Activated T-helper 1 cell treated with anti-CD3 and anti-CD28 coated beads, Interleukin-12 subunit alpha, Interleukin-12 subunit beta, Interleukin-2, Interleukin-4 antibody, amounts not matched to agents 30 ng/mL and 10 ng/mL and 1 ng/mL, durations not matched to agents 14 hours and 24 hours and 36 hours (primary cell): Measurements from ENCODE around the gene ZNF296. TPM values are rescaled to one million over a fixed set of nuclear protein-coding genes. Genes with fewer than 3 reads are reported as not detected.
"Not testable (repeated sequence)": the region's sequence is repeated elsewhere in the genome, so short reads cannot be mapped to it uniquely, and the experiment has no call there.

Experiments used
- DNase-seq: peaks from one replicate; pipeline ENCODE4 v3.0.0; 2021; ENCODE audit warnings: low spot score
- H3K27ac Mint-ChIP-seq: one replicate; pipeline ENCODE4 v1.8.0; 2021; ENCODE audit warnings: mild to moderate bottlenecking, mixed read lengths
- H3K27me3 Mint-ChIP-seq: one replicate; pipeline ENCODE4 v1.8.0; 2022; ENCODE audit warnings: mild to moderate bottlenecking, moderate library complexity, mixed read lengths; ENCODE audit not compliant: insufficient read depth
- H3K36me3 Mint-ChIP-seq: one replicate; pipeline ENCODE4 v1.8.0; 2021; ENCODE audit warnings: low read depth, mixed read lengths
- H3K4me1 Mint-ChIP-seq: one replicate; pipeline ENCODE4 v1.8.0; 2021; ENCODE audit warnings: low read depth, mixed read lengths
- H3K4me3 Mint-ChIP-seq: one replicate; pipeline ENCODE4 v1.8.0; 2021; ENCODE audit warnings: mild to moderate bottlenecking, moderate library complexity, mixed read lengths
- H3K9me3 Mint-ChIP-seq: one replicate; pipeline ENCODE4 v1.8.0; 2021; ENCODE audit warnings: mixed read lengths
- intact Hi-C: fragments of 100-400 bp; cut with micrococcal nuclease; formaldehyde crosslinking; loops from one replicate; pipeline ENCODE4 v1.15.1; 2024
- total RNA-seq: library from RNA; stranded (reverse); gene quantifications from 2 replicates; pipeline ENCODE4 v1.2.3, GENCODE V29; 2022

ZNF296 gene
- total RNA-seq: 4.3 and 4.7 TPM in 2 replicates

- H3K36me3 Mint-ChIP-seq: peaks cover 3% of the 10 kb centered on the region
- H3K4me3 Mint-ChIP-seq: peak within 1 kb of the TSS; percentile 83
- no peaks in the 10 kb centered on the region for H3K27me3 Mint-ChIP-seq
- no peaks in the 10 kb centered on the region for H3K9me3 Mint-ChIP-seq
- intact Hi-C loops: loop anchor here (1.0 to 5.0 kb wide), 4 partner anchors 37 to 331 kb away; partner anchors contain the start of genes CLASRP, MARK4, POLR1G and PPP1R13L
- peak within 1 kb of the TSS; percentile 48 for H3K27ac Mint-ChIP-seq
- H3K4me1 Mint-ChIP-seq: peaks cover 29% of the 10 kb centered on the region
- peak; percentile 76 for DNase-seq
Observed at GRCh38 chr19:45076029-45076850, at the start of gene ZNF296. Gene ZNF296, minus strand, starts transcription at chr19:45076478. Its CDS starts 105 bp downstream, at chr19:45076373.

- Mint-ChIP-seq H3K27ac (no peak overlapping the region), H3K4me1 (peaks cover 15% of the 10 kb centered on the region), H3K9me3 (no peaks in the 10 kb centered on the region), H3K4me3 (no peak overlapping the region), H3K36me3 (no peaks in the 10 kb centered on the region), H3K27me3 (no peaks in the 10 kb centered on the region)
- intact Hi-C loops: no loop called here
- DNase-seq: no peak
Observed at GRCh38 chr19:45125360-45125759, 49.1 kb upstream of the ZNF296 start.

GRCh38 chr19:45124021-45124420 lies 47.7 kb upstream of the ZNF296 start:
- intact Hi-C loops: no loop called here

GRCh38 chr19:45123440-45123850 lies 47.2 kb upstream of the ZNF296 start:
- DNase-seq: no peak
- no peaks in the 10 kb centered on the region for H3K27me3 Mint-ChIP-seq
- H3K9me3 Mint-ChIP-seq: no peaks in the 10 kb centered on the region
- H3K4me3 Mint-ChIP-seq: no peak overlapping the region
- intact Hi-C loops: no loop called here
- H3K27ac Mint-ChIP-seq: no peak overlapping the region
- no peaks in the 10 kb centered on the region for H3K36me3 Mint-ChIP-seq
- peaks cover 21% of the 10 kb centered on the region for H3K4me1 Mint-ChIP-seq

More at GRCh38 chr19:45124021-45124420, 47.7 kb upstream of the ZNF296 start:
- no peak for DNase-seq
- no peaks in the 10 kb centered on the region for H3K36me3 Mint-ChIP-seq
- no peaks in the 10 kb centered on the region for H3K9me3 Mint-ChIP-seq
- H3K4me3 Mint-ChIP-seq: no peak overlapping the region
- H3K27ac Mint-ChIP-seq: no peak overlapping the region
- no peaks in the 10 kb centered on the region for H3K27me3 Mint-ChIP-seq
- peaks cover 15% of the 10 kb centered on the region for H3K4me1 Mint-ChIP-seq

- no peak overlapping the region for H3K27ac Mint-ChIP-seq
- peaks cover 27% of the 10 kb centered on the region for H3K4me1 Mint-ChIP-seq
- H3K9me3 Mint-ChIP-seq: no peaks in the 10 kb centered on the region
- H3K27me3 Mint-ChIP-seq: no peaks in the 10 kb centered on the region
- DNase-seq: no peak
- intact Hi-C loops: no loop called here
- H3K4me3 Mint-ChIP-seq: no peak overlapping the region
- no peaks in the 10 kb centered on the region for H3K36me3 Mint-ChIP-seq
Observed at GRCh38 chr19:45122832-45123231, 46.6 kb upstream of the ZNF296 start.

GRCh38 chr19:45121827-45122345 lies 45.6 kb upstream of the ZNF296 start:
- peaks cover 34% of the 10 kb centered on the region for H3K4me1 Mint-ChIP-seq
- H3K36me3 Mint-ChIP-seq: no peaks in the 10 kb centered on the region
- no peak for DNase-seq
- H3K4me3 Mint-ChIP-seq: no peak overlapping the region
- H3K9me3 Mint-ChIP-seq: no peaks in the 10 kb centered on the region
- H3K27ac Mint-ChIP-seq: no peak overlapping the region
- H3K27me3 Mint-ChIP-seq: no peaks in the 10 kb centered on the region
- intact Hi-C loops: no loop called here

GRCh38 chr19:45119582-45119981 lies 43.3 kb upstream of the ZNF296 start:
- H3K36me3 Mint-ChIP-seq: peaks cover 1% of the 10 kb centered on the region
- no peak overlapping the region for H3K27ac Mint-ChIP-seq
- H3K9me3 Mint-ChIP-seq: no peaks in the 10 kb centered on the region
- intact Hi-C loops: loop anchor here (5.0 kb wide), 1 partner anchor 102 kb away; no protein-coding TSS in a partner anchor
- H3K27me3 Mint-ChIP-seq: no peaks in the 10 kb centered on the region
- peaks cover 52% of the 10 kb centered on the region for H3K4me1 Mint-ChIP-seq
- H3K4me3 Mint-ChIP-seq: no peak overlapping the region
- DNase-seq: no peak

GRCh38 chr19:45118591-45119355 lies 42.5 kb upstream of the ZNF296 start:
- not testable (repeated sequence) for H3K9me3 Mint-ChIP-seq, H3K27ac Mint-ChIP-seq, H3K27me3 Mint-ChIP-seq, H3K36me3 Mint-ChIP-seq, DNase-seq
- H3K4me3 Mint-ChIP-seq: peak overlapping the region; percentile 3
- intact Hi-C loops: loop anchor here (5.0 kb wide), 1 partner anchor 101 kb away; no protein-coding TSS in a partner anchor
- peaks cover 52% of the 10 kb centered on the region for H3K4me1 Mint-ChIP-seq

GRCh38 chr19:45118106-45118505 lies 41.8 kb upstream of the ZNF296 start:
- intact Hi-C loops: loop anchor here (5.0 kb wide), 1 partner anchor 101 kb away; no protein-coding TSS in a partner anchor
- Mint-ChIP-seq H3K4me3 (no peak overlapping the region), H3K27me3 (no peaks in the 10 kb centered on the region), H3K4me1 (peaks cover 52% of the 10 kb centered on the region), H3K36me3 (peaks cover 1% of the 10 kb centered on the region), H3K27ac (peak overlapping the region; percentile 71), H3K9me3 (no peaks in the 10 kb centered on the region)
- DNase-seq: no peak

GRCh38 chr19:45117671-45118070 lies 41.4 kb upstream of the ZNF296 start:
- no peak overlapping the region for H3K4me3 Mint-ChIP-seq
- peaks cover 52% of the 10 kb centered on the region for H3K4me1 Mint-ChIP-seq
- intact Hi-C loops: loop anchor here (2.0 to 5.0 kb wide), 2 partner anchors 25 to 100 kb away; partner anchors contain the start of gene PPP1R37
- peaks cover 1% of the 10 kb centered on the region for H3K36me3 Mint-ChIP-seq
- H3K27ac Mint-ChIP-seq: peak overlapping the region; percentile 71
- H3K9me3 Mint-ChIP-seq: no peaks in the 10 kb centered on the region
- DNase-seq: no peak
- no peaks in the 10 kb centered on the region for H3K27me3 Mint-ChIP-seq

GRCh38 chr19:45117167-45117594 lies 40.9 kb upstream of the ZNF296 start:
- intact Hi-C loops: loop anchor here (2.0 to 5.0 kb wide), 2 partner anchors 24 to 100 kb away; partner anchors contain the start of gene PPP1R37
- peaks cover 48% of the 10 kb centered on the region for H3K4me1 Mint-ChIP-seq

GRCh38 chr19:45115809-45116615 lies 39.7 kb upstream of the ZNF296 start:
- H3K4me3 Mint-ChIP-seq: no peak overlapping the region
- no peaks in the 10 kb centered on the region for H3K27me3 Mint-ChIP-seq
- H3K27ac Mint-ChIP-seq: no peak overlapping the region
- H3K4me1 Mint-ChIP-seq: peaks cover 41% of the 10 kb centered on the region
- no peak for DNase-seq
- H3K9me3 Mint-ChIP-seq: no peaks in the 10 kb centered on the region
- peaks cover 1% of the 10 kb centered on the region for H3K36me3 Mint-ChIP-seq
- intact Hi-C loops: loop anchor here (2.0 to 5.0 kb wide), 2 partner anchors 23 to 99 kb away; partner anchors contain the start of gene PPP1R37

More at GRCh38 chr19:45117167-45117594, 40.9 kb upstream of the ZNF296 start:
- peaks cover 1% of the 10 kb centered on the region for H3K36me3 Mint-ChIP-seq
- peak; percentile 31 for DNase-seq
- peak overlapping the region; percentile 64 for H3K27ac Mint-ChIP-seq
- H3K4me3 Mint-ChIP-seq: peak overlapping the region; percentile 35
- no peaks in the 10 kb centered on the region for H3K27me3 Mint-ChIP-seq
- no peaks in the 10 kb centered on the region for H3K9me3 Mint-ChIP-seq
